IMR-90 (cell line): ENCODE data around the gene HADH. TPM values are rescaled to one million over a fixed set of nuclear protein-coding genes. Genes with fewer than 3 reads are reported as not detected.

Experiments used
- ATAC-seq: fragments of 200-7000 bp; cut with Tn5 transposase; 2 replicates; pipeline ENCODE4 v1.9.1; 2020; ENCODE audit warnings: low read depth, mild to moderate bottlenecking, moderate library complexity
- BruUV-seq: library from RNA; stranded (reverse); fragments of 400-500 nt; replicated peaks from 2 replicates; lab custom pipeline; 2021; lab: Mats Ljungman, UMichigan
- CTCF ChIA-PET: fragments of 300-600 bp; formaldehyde crosslinking; extraction: SDS; loops from one replicate; lab custom pipeline; 2021; ENCODE audit warnings: antibody characterized with exemption; lab: Yijun Ruan, JAX
- POLR2A ChIA-PET: fragments of 300-600 bp; sonication (Branson Sonifier 250); formaldehyde crosslinking; loops from one replicate; lab custom pipeline; 2022; ENCODE audit warnings: antibody characterized with exemption; ENCODE audit not compliant: unreplicated experiment; lab: Charles Lee
- DNase-seq: peaks from one replicate; pipeline ENCODE4 v3.0.0; 2013
- H2AFZ ChIP-seq: replicated peaks from 2 replicates; pipeline ENCODE3; 2013; ENCODE audit warnings: low read length, mild to moderate bottlenecking; ENCODE audit not compliant: poor library complexity
- H2AK5ac ChIP-seq: 2 replicates; pipeline ENCODE4 v1.6.1; 2013; ENCODE audit warnings: low read depth, low read length, inconsistent platforms
- H2AK9ac ChIP-seq: replicated peaks from 2 replicates; pipeline ENCODE3; 2013; ENCODE audit warnings: mild to moderate bottlenecking, low read depth, low read length, moderate library complexity; ENCODE audit not compliant: poor library complexity
- H2BK120ac ChIP-seq: 2 replicates; pipeline ENCODE4 v1.6.1; 2013; ENCODE audit warnings: low read depth, low read length, inconsistent platforms
- H2BK15ac ChIP-seq: 3 replicates; pipeline ENCODE4 v1.6.1; 2013; ENCODE audit warnings: low read depth, low read length, inconsistent platforms
- H2BK20ac ChIP-seq: 2 replicates; pipeline ENCODE4 v1.6.1; 2013; ENCODE audit warnings: low read depth, mild to moderate bottlenecking, inconsistent platforms, low read length, moderate library complexity
- H2BK5ac ChIP-seq: 2 replicates; pipeline ENCODE4 v1.6.1; 2013; ENCODE audit warnings: mild to moderate bottlenecking, low read depth, low read length, inconsistent platforms; ENCODE audit not compliant: poor library complexity, severe bottlenecking
- H3K14ac ChIP-seq: replicated peaks from 2 replicates; pipeline ENCODE4 v1.6.1; 2013; ENCODE audit warnings: low read depth, low read length, inconsistent platforms
- H3K18ac ChIP-seq: 2 replicates; pipeline ENCODE4 v1.6.1; 2013; ENCODE audit warnings: low read depth, low read length, control low read depth
- H3K23ac ChIP-seq: 2 replicates; pipeline ENCODE4 v1.6.1; 2013; ENCODE audit warnings: low read depth, low read length, inconsistent platforms
- H3K27ac ChIP-seq: 2 replicates; pipeline ENCODE4 v1.5.1; 2013; ENCODE audit warnings: mild to moderate bottlenecking, control low read depth, low read length; ENCODE audit not compliant: insufficient read depth
- H3K27me3 ChIP-seq: 2 replicates; pipeline ENCODE4 v1.6.1; 2013; ENCODE audit warnings: low read length; ENCODE audit not compliant: control insufficient read depth, insufficient read depth
- H3K36me3 ChIP-seq: 2 replicates; pipeline ENCODE4 v1.6.1; 2013; ENCODE audit warnings: low read length, mixed read lengths; ENCODE audit not compliant: control insufficient read depth, insufficient read depth
- H3K4ac ChIP-seq: 2 replicates; pipeline ENCODE4 v1.6.1; 2013; ENCODE audit warnings: low read depth, low read length, inconsistent platforms
- H3K4me1 ChIP-seq: 2 replicates; pipeline ENCODE4 v1.6.1; 2013; ENCODE audit warnings: low read length, mixed read lengths; ENCODE audit not compliant: control insufficient read depth, insufficient read depth
- H3K4me2 ChIP-seq: 2 replicates; pipeline ENCODE4 v1.6.1; 2013; ENCODE audit warnings: low read depth, mild to moderate bottlenecking, control low read depth, low read length, moderate library complexity
- H3K4me3 ChIP-seq: 2 replicates; pipeline ENCODE4 v1.5.1; 2013; ENCODE audit warnings: low read depth, mild to moderate bottlenecking, control low read depth, low read length, moderate library complexity; ENCODE audit not compliant: insufficient read depth
- H3K56ac ChIP-seq: 2 replicates; pipeline ENCODE4 v1.6.1; 2013; ENCODE audit warnings: low read length, inconsistent platforms; ENCODE audit not compliant: insufficient read depth; ENCODE audit errors: extremely low read depth
- H3K79me1 ChIP-seq, 2 experiments: 2 replicates each; pipeline ENCODE4 v1.6.1; 2013; ENCODE audit warnings: low read length in 2 of 2, inconsistent platforms in 1 of 2, low read depth in 1 of 2
- H3K9ac ChIP-seq: 2 replicates; pipeline ENCODE4 v1.6.1; 2013; ENCODE audit warnings: low read depth, low read length, control low read depth
- H3K9me1 ChIP-seq: 2 replicates; pipeline ENCODE4 v1.6.1; 2013; ENCODE audit warnings: low read length, inconsistent platforms; ENCODE audit not compliant: insufficient read depth
- H3K9me3 ChIP-seq: 2 replicates; pipeline ENCODE4 v1.6.1; 2013; ENCODE audit warnings: low read length; ENCODE audit not compliant: control insufficient read depth, insufficient read depth
- H4K20me1 ChIP-seq: 2 replicates; pipeline ENCODE4 v1.6.1; 2013; ENCODE audit warnings: low read length, inconsistent platforms; ENCODE audit not compliant: insufficient read depth
- H4K5ac ChIP-seq: 2 replicates; pipeline ENCODE4 v1.6.1; 2013; ENCODE audit warnings: mild to moderate bottlenecking, low read depth, low read length, control low read depth
- H4K8ac ChIP-seq, 2 experiments: 2 replicates each; pipeline ENCODE4 v1.6.1; 2013; ENCODE audit warnings: low read depth in 2 of 2, low read length in 2 of 2, control low read depth in 1 of 2, inconsistent platforms in 1 of 2
- H4K91ac ChIP-seq: 2 replicates; pipeline ENCODE4 v1.6.1; 2013; ENCODE audit warnings: low read depth, low read length, inconsistent platforms; ENCODE audit not compliant: insufficient read depth
- BHLHE40 ChIP-seq: fragments of 150-350 bp; IDR thresholded peaks from 2 replicates; pipeline ENCODE4 v1.6.1; 2016; ENCODE audit warnings: mild to moderate bottlenecking, low read depth, low read length
- CEBPB ChIP-seq: IDR thresholded peaks from 2 replicates; pipeline ENCODE4 v1.6.1; 2012; ENCODE audit warnings: low read depth, low read length, improper control_type of control experiment
- CHD1 ChIP-seq: IDR thresholded peaks from 2 replicates; pipeline ENCODE4 v1.6.1; 2012; ENCODE audit warnings: low read depth, low read length, improper control_type of control experiment
- FOS ChIP-seq: fragments of 150-350 bp; IDR thresholded peaks from 2 replicates; pipeline ENCODE4 v1.6.1; 2016; ENCODE audit warnings: low read depth, low read length
- MAFK ChIP-seq: IDR thresholded peaks from 2 replicates; pipeline ENCODE4 v1.6.1; 2012; ENCODE audit warnings: low read depth, low read length, improper control_type of control experiment
- MAZ ChIP-seq: IDR thresholded peaks from 2 replicates; pipeline ENCODE4 v1.6.1; 2012; ENCODE audit warnings: low read depth, mild to moderate bottlenecking, low read length, improper control_type of control experiment, moderate library complexity, borderline replicate concordance
- MXI1 ChIP-seq: IDR thresholded peaks from 2 replicates; pipeline ENCODE4 v1.6.1; 2012; ENCODE audit warnings: low read depth, mild to moderate bottlenecking, low read length, moderate library complexity, borderline replicate concordance
- NFE2L2 ChIP-seq: fragments of 150-350 bp; IDR thresholded peaks from 2 replicates; pipeline ENCODE4 v1.6.1; 2016; ENCODE audit warnings: low read depth, mild to moderate bottlenecking, low read length
- POLR2A ChIP-seq: IDR thresholded peaks from 2 replicates; pipeline ENCODE4 v1.6.1; 2012; ENCODE audit warnings: mild to moderate bottlenecking, low read depth, low read length
- RAD21 ChIP-seq: IDR thresholded peaks from 2 replicates; pipeline ENCODE4 v1.6.1; 2012; ENCODE audit warnings: low read length, improper control_type of control experiment
- RCOR1 ChIP-seq: IDR thresholded peaks from 2 replicates; pipeline ENCODE4 v1.6.1; 2012; ENCODE audit warnings: mild to moderate bottlenecking, low read length, improper control_type of control experiment; ENCODE audit not compliant: insufficient replicate concordance
- RFX5 ChIP-seq: IDR thresholded peaks from 2 replicates; pipeline ENCODE4 v1.8.0; 2012; ENCODE audit warnings: low read depth, mild to moderate bottlenecking, low read length, moderate library complexity
- SMC3 ChIP-seq: fragments of 150-350 bp; IDR thresholded peaks from 2 replicates; pipeline ENCODE4 v1.6.1; 2016; ENCODE audit warnings: low read depth, mild to moderate bottlenecking, antibody characterized with exemption, low read length, moderate library complexity
- WGBS, 2 experiments: methylation state at CpG; one replicate each; pipeline versions ENCODE4 v1.1.5 to v1.1.7; 2013; ENCODE audit warnings: missing lambda C conversion rate in 2 of 2; ENCODE audit not compliant: insufficient read length in 1 of 2; ENCODE audit errors: extremely low coverage in 2 of 2; 5-methylcytosine and 5-hydroxymethylcytosine counted together
- dilution Hi-C: fragments of 300-500 bp; cut with HindIII; formaldehyde crosslinking; loops from one replicate; pipeline ENCODE4 v1.14.3; 2018; ENCODE audit warnings: low sequenced_read_pairs; ENCODE audit not compliant: unreplicated experiment
- in situ Hi-C: fragments of 300-500 bp; cut with MboI; formaldehyde crosslinking; loops from 3 replicates; pipeline ENCODE4 v1.14.3; 2019; ENCODE audit warnings: low sequenced_read_pairs, inconsistent platforms, mixed read lengths
- intact Hi-C: fragments of 100-400 bp; cut with micrococcal nuclease; formaldehyde crosslinking; loops from 2 replicates; pipeline ENCODE4 v1.10.0; 2022
- polyA plus RNA-seq, 3 experiments: library from polyadenylated mRNA; depleted of rRNA; stranded (reverse); fragments of >200 nt; gene quantifications; 2 replicates each; pipeline ENCODE4 v1.2.3, GENCODE V29; 2012; ENCODE audit warnings: low replicate concordance in 1 of 3
- total RNA-seq: library from RNA; depleted of rRNA; stranded (reverse); fragments of >200 nt; gene quantifications from 2 replicates; pipeline ENCODE4 v1.2.3, GENCODE V29; 2012
- TF ChIP-seq, protein P1 (sequence below): fragments of 150-350 bp; IDR thresholded peaks from 2 replicates; pipeline ENCODE4 v1.6.1; 2017; ENCODE audit warnings: mild to moderate bottlenecking, antibody characterized with exemption, low read length, low read depth
- TF ChIP-seq, protein P2 (sequence below): fragments of 150-350 bp; IDR thresholded peaks from 2 replicates; pipeline ENCODE4 v1.6.1; 2016; ENCODE audit warnings: low read depth, mild to moderate bottlenecking, low read length, moderate library complexity, borderline replicate concordance
- TF ChIP-seq, protein P3 (sequence below): conservative IDR thresholded peaks from 2 replicates; pipeline ENCODE4 v1.5.1; 2012; ENCODE audit warnings: mild to moderate bottlenecking, low read depth, low read length, improper control_type of control experiment

HADH gene
- total and polyA plus RNA-seq, 2 of the 4 experiments (the other 2 are of a cell fraction) = 6.8 to 22.6 TPM

DNA sequence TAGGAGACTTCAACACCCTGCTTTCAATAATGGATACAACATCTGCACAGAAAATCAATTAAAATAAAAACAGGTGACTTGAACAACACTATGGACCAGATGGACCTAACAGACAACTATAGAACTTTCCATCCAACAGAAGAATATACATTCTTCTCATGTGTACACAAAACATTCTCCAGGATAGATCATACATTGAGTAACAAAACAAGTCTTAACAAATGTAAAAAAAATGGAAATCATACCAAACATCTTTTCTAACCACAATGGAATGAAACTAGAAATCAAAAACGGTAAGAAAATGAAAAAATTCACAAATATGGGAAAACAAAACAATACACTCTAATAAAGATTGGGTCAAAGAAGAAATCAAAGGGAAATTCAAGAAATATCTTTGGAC, 33.7 kb upstream of the HADH start:
- Histone ChIP-seq H2BK20ac (no peak overlapping the region), H2AK5ac (no peak overlapping the region), H3K4me3 (no peak overlapping the region), H3K56ac (no peak overlapping the region), H3K27ac (no peak overlapping the region), H2BK5ac (no peak overlapping the region), H2BK15ac (no peak overlapping the region), H3K36me3 (no peaks in the 10 kb centered on the region), H3K4me2 (no peak overlapping the region), H2AFZ (no peak overlapping the region), H4K91ac (no peak overlapping the region), H3K4ac (no peak overlapping the region), H3K79me1 (no peaks in the 10 kb centered on the region; a peak in 1 of 4 replicates), H3K27me3 (no peaks in the 10 kb centered on the region), H3K9me3 (peaks cover 2% of the 10 kb centered on the region; the same call in 1 of the 2 replicates), H2AK9ac (no peak overlapping the region), H3K18ac (no peak overlapping the region), H4K20me1 (no peaks in the 10 kb centered on the region), H3K4me1 (peaks cover 6% of the 10 kb centered on the region), H2BK120ac (no peak overlapping the region), H4K8ac (no peak overlapping the region), H3K9me1 (peaks cover 5% of the 10 kb centered on the region), H3K14ac (no peak overlapping the region), H3K9ac (no peak overlapping the region), H4K5ac (no peak overlapping the region), H3K23ac (no peak overlapping the region)
- no TSS peak for BruUV-seq
- intact Hi-C loops (no loop called here), in situ Hi-C loops (no loop called here), dilution Hi-C loops (no loop called here)
- DNase-seq (no peak), ATAC-seq (no peak)
- no CpG with 5 or more reads among the region's 1 CpG for WGBS, 2 experiments
- ChIA-PET CTCF (no interaction called here), POLR2A (no interaction called here)
- TF ChIP-seq RFX5 (no peak), CHD1 (no peak), BHLHE40 (no peak), RAD21 (no peak), FOS (no peak), MAFK (no peak), SMC3 (no peak), NFE2L2 (no peak), CEBPB (no peak), MXI1 (no peak), POLR2A (no peak), RCOR1 (no peak), MAZ (no peak)
- TF ChIP-seq, protein P1, sequence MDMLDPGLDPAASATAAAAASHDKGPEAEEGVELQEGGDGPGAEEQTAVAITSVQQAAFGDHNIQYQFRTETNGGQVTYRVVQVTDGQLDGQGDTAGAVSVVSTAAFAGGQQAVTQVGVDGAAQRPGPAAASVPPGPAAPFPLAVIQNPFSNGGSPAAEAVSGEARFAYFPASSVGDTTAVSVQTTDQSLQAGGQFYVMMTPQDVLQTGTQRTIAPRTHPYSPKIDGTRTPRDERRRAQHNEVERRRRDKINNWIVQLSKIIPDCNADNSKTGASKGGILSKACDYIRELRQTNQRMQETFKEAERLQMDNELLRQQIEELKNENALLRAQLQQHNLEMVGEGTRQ = no peak
- TF ChIP-seq, protein P2, sequence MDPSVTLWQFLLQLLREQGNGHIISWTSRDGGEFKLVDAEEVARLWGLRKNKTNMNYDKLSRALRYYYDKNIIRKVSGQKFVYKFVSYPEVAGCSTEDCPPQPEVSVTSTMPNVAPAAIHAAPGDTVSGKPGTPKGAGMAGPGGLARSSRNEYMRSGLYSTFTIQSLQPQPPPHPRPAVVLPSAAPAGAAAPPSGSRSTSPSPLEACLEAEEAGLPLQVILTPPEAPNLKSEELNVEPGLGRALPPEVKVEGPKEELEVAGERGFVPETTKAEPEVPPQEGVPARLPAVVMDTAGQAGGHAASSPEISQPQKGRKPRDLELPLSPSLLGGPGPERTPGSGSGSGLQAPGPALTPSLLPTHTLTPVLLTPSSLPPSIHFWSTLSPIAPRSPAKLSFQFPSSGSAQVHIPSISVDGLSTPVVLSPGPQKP = no peak
- TF ChIP-seq, protein P3, sequence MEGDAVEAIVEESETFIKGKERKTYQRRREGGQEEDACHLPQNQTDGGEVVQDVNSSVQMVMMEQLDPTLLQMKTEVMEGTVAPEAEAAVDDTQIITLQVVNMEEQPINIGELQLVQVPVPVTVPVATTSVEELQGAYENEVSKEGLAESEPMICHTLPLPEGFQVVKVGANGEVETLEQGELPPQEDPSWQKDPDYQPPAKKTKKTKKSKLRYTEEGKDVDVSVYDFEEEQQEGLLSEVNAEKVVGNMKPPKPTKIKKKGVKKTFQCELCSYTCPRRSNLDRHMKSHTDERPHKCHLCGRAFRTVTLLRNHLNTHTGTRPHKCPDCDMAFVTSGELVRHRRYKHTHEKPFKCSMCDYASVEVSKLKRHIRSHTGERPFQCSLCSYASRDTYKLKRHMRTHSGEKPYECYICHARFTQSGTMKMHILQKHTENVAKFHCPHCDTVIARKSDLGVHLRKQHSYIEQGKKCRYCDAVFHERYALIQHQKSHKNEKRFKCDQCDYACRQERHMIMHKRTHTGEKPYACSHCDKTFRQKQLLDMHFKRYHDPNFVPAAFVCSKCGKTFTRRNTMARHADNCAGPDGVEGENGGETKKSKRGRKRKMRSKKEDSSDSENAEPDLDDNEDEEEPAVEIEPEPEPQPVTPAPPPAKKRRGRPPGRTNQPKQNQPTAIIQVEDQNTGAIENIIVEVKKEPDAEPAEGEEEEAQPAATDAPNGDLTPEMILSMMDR = no peak
